ENCODE results near the gene FAM131A. TPM values are rescaled to one million over a fixed set of nuclear protein-coding genes. Genes with fewer than 3 reads are reported as not detected.

Gene FAM131A
- total and polyA plus RNA-seq, 9 of the 15 experiments (the other 6 are each of a cell fraction or from before 2014, with no cell fraction given) = 0.48 to 11.1 (median 4.3) TPM

DNA sequence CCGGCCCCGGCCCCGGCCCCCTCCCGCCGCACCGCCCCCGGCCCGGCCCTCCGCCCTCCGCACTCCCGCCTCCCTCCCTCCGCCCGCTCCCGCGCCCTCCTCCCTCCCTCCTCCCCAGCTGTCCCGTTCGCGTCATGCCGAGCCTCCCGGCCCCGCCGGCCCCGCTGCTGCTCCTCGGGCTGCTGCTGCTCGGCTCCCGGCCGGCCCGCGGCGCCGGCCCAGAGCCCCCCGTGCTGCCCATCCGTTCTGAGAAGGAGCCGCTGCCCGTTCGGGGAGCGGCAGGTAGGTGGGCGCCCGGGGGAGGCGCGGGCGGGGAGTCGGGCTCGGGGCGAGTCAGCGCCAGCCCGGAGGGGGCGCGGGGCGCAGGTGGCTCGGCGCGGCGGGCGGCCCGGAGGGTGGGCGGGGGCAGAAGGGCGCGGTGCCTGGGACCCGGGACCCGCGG, 42.8 kb downstream of the FAM131A start (continued):
- no peak for TF ChIP-seq NFIX (CRISPR knock-in tag; IDR thresholded peaks at IDR 0.05; ENCODE audit: low read depth)
- TF ChIP-seq MYBL2 (IDR thresholded peaks at IDR 0.05; ENCODE audit: low read depth) = no peak
- TF ChIP-seq MYBL2 (CRISPR knock-in tag; IDR thresholded peaks at IDR 0.05; ENCODE audit: borderline replicate concordance) = no peak
- TF ChIP-seq BHLHE40 (IDR thresholded peaks at IDR 0.05; ENCODE audit: low read length) = no peak
- TF ChIP-seq PHF8 (IDR thresholded peaks at IDR 0.05; ENCODE audit: borderline replicate concordance, low read length) = no peak
- peak; percentile 35; the same call in 1 of the 2 replicates for TF ChIP-seq CREM (IDR thresholded peaks at IDR 0.05; ENCODE audit: low read depth)
- TF ChIP-seq SLC30A9 (CRISPR knock-in tag; IDR thresholded peaks at IDR 0.05) = no peak
- TF ChIP-seq ZNF75A (CRISPR knock-in tag; IDR thresholded peaks at IDR 0.05) = no peak
- TF ChIP-seq ZNF41 (CRISPR knock-in tag; conservative IDR thresholded peaks at IDR 0.05) = no peak
- no peak for TF ChIP-seq ZNF232 (CRISPR knock-in tag; IDR thresholded peaks at IDR 0.05)
- no peak for TF ChIP-seq DIDO1 (tag; IDR thresholded peaks at IDR 0.05; ENCODE audit: low read depth)
- TF ChIP-seq GATAD2B (IDR thresholded peaks at IDR 0.05; ENCODE audit: borderline replicate concordance) = no peak
- no peak for TF ChIP-seq ZNF445 (CRISPR knock-in tag; IDR thresholded peaks at IDR 0.05; ENCODE audit: low read depth)
- peak; percentile 12; the same call in 1 of the 2 replicates for TF ChIP-seq ZBTB7A (IDR thresholded peaks at IDR 0.05; ENCODE audit: borderline replicate concordance, control insufficient read depth, low read depth, low read length)
- TF ChIP-seq FOXJ3 (CRISPR knock-in tag; IDR thresholded peaks at IDR 0.05) = no peak
- no peak for TF ChIP-seq NCOA4 (IDR thresholded peaks at IDR 0.05; ENCODE audit: partially characterized antibody)
